Measurements from ENCODE around the gene IFT52.
A peak's percentile ranks its signal among the peaks of the same experiment; 100 is the strongest.
"Not testable (repeated sequence)": the region's sequence is repeated elsewhere in the genome, so short reads cannot be mapped to it uniquely, and the experiment has no call there.

IFT52 gene

DNA sequence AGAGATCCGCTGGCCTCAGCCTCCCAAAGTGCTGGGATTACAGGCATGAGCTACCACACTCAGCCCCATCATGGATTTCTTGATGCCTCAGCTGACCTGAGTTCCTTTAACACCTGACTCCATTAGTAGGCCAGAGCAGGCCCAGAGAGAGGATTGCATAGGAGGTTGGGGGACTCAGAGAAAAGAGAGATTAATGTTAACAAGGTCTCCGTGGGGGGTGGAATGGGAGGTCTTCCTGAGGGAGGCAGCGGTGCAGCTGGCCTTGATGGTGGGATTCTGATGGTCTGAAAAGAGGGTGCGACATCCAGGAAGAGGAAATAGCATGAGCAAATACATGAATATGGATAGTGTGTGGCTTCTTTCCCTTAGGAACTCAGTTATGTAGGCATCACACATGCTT is 22.0 kb upstream of the IFT52 start:
- DNase-seq, result no peak

DNA sequence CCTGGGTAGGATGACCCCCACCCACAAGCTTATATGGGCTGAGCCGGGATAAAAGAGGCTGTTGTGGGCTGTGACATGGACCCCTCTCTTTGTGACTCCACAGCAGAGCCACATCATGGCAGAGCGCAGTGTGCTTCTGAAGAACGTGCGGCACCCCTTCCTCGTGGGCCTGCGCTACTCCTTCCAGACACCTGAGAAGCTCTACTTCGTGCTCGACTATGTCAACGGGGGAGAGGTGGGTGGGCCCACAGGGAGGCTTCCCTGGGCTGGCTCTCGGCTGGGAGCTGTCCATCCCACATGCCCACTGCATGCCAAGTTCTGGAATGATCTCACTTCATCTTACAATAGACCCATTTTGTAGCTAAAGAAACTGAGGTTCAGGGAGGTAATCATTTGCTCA is 21.5 kb upstream of the IFT52 start:
- DNase-seq, result no peak

DNA sequence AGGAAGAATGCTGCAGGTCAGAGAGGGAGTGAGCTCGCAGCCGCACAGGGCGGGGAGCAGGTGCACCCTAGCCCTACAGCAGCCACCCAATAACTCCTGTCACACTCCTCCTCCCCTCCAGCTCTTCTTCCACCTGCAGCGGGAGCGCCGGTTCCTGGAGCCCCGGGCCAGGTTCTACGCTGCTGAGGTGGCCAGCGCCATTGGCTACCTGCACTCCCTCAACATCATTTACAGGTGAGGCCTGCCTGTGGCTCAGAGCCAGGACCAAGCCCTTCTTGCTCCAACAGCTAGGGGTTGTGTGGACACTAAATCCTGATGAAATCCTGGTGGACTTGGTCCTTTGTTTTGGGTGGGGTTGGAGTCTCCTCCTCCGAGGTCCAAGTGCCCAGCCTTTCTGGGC is 20.2 kb upstream of the IFT52 start:
- no peak for DNase-seq

DNA sequence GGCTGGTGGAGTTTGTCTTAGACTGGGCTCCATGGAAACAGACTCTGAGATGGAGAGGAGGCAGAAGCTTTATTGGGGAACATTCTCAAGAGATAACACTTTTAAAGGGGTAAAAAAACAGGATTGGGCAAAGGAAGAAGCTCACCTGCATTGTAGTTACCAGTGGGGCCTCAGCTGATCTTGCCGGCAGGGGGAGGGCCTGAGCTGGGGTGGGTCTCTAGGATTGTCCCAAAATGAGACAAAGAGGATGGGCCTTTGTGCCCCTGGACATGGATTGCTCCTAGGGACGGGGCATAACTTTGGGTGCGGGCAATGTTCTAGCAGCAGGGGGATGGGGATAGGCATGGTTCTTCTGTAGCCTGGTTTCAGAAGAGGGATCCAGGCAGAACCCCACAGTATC is 19.4 kb upstream of the IFT52 start:
- DNase-seq, result no peak

DNA sequence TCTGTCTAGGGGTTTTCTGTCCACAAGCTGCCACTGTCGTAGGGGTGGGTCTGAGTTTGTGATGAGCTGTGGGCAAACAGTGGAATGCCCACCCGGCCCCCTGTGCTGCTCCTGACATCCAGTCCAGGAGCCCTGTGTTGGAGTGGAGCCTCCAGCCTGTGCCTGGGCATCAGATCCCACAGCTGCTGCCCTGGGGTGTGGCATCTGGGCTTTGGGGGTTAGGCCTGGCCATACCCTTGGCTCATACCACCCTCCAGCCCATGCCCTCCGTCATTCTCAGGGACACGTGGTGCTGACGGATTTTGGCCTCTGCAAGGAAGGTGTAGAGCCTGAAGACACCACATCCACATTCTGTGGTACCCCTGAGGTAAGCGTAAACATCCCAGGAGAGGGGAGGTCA is 19.0 kb upstream of the IFT52 start:
- no peak for DNase-seq

DNA sequence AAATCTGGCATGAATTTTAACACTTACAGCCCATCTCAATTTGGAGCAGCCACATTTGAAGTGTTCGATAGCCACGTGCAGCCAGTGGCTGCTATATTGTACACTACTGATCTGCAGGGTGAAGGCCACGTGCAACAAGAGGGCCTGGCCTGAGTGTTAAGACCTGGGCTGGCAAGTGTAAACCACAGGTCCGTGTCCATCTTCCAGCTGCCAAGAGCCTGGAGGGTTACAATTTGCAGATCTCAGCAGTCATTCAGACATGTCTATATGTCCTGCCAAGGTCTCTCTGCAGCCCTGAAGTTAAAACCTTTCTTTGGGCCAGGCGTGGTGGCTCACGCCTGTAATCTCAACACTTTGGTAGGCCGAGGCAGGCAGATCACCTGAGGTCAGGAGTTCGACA is 17.8 kb upstream of the IFT52 start:
- DNase-seq, result no peak

DNA sequence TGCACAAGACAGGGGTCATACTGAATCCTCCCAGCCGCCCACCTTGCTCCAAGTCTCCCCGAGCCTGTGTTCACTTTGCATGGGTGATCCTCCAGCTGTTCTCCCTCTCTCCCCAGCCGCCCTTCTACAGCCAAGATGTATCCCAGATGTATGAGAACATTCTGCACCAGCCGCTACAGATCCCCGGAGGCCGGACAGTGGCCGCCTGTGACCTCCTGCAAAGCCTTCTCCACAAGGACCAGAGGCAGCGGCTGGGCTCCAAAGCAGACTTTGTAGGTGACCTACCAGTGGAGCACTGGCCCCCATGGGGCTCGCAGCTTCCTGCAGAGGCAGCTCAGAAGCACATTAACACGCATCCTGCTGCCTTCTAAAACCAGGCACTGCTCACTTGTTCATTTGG is 14.6 kb upstream of the IFT52 start:
- no peak for DNase-seq

DNA sequence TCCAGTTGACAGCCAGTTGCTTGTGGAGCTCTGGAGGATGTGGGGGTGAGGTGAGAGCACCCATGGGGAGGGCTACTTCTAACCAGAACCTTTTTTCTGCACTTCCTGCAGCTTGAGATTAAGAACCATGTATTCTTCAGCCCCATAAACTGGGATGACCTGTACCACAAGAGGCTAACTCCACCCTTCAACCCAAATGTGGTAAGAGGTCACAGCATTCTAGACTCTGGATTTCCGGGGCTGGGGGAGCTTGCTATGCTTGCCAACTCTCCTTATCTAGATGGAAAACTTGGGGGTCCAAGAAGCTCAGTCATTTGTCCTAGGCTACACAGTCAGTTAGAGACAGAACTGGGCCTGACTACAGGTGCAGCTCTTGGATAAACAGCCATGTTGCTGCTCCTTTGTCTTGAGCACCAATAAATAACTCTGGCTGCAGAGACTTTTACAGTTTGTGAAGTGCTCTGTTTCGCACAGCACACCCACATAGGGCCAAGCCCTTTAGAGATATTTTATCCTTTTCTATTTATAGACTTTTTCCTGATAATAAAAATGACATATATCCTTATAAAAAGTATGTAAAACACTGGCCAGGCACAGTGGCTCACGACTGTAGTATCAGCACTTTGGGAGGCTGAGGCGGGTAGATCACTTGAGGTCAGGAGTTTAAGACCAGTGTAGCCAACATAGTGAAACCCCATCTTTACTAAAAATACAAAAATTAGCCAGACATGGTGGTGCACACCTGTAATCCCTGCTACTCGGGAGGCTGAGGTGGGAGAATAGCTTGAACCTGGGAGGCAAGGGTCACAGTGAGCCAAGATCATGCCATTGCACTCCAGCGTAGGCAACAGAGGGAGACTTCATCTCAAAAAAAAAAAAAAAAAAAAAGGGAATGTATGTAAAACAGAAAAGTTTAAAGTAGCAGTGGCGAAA is 10.6 kb upstream of the IFT52 start:
- no peak for DNase-seq

DNA sequence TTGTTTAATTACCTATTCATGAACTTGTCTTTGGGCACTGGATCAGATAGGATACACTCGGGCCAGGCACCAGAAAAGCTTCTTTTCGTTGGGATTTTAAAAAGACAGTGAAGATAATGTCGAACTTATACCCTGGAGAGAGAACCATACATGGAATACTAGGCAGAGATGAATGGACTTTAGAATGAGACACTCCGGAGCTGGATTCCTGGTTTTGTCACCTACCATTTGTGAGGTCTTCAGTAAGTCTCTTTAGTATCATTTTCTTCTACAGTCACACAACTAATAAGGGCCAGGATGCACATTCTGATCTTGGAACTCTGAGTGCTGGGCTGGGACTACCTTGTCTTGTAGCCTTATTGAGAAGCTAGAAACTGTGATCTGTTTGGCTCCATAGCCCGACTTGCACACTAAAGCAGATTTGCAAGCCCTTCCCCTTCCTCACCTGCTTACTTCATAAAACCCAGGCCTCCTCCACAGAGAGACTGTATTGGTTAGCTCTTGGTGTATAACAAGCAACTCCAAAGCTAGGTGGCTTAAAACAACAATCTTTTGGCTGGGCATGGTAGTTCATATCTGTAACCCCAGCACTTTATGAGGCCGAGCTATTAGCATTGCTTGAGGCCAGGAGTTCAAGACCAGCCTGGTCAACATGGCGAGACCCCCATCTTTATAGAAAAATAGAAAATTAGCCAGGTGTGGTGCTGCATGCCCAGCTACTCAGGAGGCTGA is 7.4 kb upstream of the IFT52 start:
- DNase-seq, result no peak

DNA sequence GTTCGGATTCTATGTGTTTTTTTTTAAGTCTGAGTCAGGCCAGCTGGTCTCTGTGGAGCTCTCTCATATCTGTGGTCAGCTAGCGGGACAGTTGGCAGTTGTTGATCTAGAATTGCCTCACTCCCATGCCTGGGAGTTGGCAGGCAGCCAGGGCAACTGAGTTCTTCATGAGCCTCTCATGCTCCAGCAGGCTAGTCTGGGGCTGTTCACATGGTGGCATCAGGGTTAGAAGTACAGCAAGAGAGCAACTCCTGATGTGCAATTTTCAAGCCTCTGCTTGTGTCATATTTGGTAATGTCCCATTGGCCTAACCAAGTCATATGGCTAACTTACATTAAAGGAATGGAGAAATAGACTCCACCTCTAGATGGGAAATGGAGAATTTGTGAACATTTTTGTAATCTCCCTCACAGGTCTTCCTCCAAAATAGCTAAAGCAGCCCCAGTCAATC is 6.7 kb upstream of the IFT52 start:
- DNase-seq, result peak; percentile 33 to 46 (median 46)

DNA sequence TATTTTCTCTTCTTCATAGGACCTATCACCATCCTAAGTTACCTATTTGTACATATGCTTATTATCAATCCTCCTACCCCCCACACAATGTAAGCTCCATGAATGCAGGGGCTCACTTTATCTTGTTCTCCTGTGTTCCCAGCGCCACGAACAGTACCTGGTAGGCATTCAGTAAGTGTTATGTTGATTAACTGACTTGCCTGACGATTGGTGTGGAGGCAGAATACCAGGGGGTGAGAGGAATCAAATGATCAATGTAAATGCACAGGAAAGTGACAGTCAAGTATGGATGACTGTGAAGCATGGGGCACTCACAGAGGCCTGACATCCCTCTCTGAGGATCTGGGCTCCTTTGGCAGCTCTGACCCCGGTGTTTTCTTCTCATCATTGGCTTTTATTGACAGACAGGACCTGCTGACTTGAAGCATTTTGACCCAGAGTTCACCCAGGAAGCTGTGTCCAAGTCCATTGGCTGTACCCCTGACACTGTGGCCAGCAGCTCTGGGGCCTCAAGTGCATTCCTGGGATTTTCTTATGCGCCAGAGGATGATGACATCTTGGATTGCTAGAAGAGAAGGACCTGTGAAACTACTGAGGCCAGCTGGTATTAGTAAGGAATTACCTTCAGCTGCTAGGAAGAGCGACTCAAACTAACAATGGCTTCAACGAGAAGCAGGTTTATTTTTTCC is 6.1 kb upstream of the IFT52 start:
- DNase-seq, result no peak

DNA sequence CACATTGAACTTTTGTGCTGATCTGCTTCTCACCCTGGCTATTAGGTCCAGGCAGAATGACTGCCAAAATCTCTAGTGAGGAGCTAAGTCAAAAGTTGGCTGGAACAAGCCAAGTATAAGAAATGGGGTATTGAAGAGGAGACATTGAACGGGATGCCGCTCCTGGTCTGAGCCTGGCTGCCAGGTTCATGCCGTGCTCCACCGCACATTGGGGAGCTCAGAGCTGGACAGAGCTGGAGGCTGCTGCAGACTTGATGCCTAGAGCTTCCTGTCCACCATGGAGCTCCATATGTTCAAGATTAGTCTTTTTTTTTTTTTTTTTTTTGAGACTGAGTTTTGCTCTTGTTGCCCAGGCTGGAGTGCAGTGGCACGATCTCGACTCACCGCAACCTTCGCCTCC is 4.1 kb upstream of the IFT52 start:
- DNase-seq, result no peak

DNA sequence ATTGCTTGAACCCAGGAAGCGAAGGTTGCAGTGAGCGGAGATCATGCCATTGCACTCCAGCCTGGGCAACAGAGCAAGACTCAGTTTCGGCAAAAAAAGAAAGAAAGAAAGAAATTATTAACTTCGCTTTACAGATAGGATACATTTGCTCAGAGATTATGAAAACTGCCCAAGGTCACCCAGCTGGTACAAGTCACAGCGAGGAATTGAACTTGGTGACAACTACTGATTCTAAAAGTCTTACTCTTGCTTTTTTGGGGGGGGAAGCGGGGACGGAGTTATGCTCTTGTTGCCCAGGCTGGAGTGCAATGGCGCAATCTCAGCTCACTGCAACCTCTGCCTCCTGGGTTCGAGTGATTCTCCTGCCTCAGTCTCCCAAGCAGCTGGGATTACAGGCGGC is 2.2 kb upstream of the IFT52 start:
- DNase-seq, result not testable (repeated sequence)

DNA sequence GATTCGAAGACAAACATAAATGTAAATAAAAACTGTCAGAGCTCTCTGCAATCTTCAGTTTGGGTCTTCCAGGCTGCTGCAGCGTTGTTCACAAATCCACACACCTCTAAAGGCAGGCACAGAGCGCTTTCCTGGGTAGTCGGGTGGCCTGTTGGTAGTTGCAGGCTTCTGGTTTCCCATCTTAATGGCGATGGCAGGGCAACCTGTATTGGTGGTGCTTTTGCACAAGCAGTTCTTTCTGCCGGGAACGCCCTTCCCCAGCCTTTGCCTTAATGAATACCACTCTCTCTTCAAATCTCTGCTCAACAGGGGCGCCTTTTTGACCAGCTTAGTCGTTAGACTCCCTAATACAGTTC is 723 bp upstream of the IFT52 start:
- DNase-seq, result no peak

DNA sequence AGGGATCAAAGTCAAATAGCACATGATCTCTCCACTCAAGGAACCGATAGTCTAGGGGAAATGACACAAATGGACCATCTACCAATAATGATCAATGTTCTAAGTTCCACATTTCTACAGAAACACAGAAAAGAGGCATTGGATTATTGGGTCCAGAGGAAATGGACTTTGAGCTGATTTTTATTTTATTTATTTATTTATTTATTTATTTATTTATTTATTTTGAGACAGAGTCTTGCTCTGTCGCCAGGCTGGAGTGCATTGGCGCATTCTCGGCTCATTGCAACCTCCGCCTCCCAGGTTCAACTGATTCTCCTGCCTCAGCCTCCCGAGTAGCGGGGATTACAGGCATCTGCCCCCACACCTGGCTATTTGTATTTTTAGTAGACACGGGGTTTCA is 11.2 kb downstream of the IFT52 start:
- DNase-seq, result not testable (repeated sequence)

DNA sequence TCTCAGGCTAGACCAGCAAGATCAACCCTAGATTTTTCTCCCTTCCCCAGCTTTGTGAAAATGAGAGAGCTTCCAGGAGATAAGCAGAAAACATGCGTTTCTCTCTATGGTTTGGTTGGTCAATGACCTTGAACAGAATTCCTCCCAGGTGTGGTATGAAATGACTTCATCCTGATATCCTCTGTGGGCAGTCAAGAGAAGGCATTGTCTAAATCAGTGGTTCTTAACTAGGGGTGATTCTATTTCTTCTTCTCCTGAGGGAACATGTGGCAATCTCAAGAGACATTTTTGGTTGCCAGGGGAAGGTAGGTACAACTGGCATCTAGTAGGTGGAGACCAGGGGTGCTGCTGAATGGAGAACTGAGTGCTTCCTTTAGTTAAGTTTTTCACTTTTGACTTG is 12.4 kb downstream of the IFT52 start:
- DNase-seq, result no peak

DNA sequence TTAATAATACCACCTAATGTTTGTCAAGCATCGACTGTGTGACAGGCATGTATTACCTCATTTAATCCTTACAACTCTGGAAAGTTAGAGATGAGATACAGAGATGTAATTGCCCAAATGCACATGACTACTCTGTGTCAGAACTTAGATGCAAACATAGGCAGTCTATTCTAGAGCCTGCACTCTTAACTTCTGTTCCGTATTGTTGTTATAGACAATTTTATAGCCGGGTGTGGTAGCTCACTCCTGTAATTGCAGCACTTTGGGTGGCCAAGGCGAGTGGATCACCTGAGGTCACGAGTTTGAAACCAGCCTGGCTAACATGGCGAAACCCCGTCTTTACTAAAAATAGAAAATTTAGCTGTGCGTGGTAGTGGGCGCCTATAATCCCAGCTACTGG is 15.0 kb downstream of the IFT52 start:
- DNase-seq, result no peak

DNA sequence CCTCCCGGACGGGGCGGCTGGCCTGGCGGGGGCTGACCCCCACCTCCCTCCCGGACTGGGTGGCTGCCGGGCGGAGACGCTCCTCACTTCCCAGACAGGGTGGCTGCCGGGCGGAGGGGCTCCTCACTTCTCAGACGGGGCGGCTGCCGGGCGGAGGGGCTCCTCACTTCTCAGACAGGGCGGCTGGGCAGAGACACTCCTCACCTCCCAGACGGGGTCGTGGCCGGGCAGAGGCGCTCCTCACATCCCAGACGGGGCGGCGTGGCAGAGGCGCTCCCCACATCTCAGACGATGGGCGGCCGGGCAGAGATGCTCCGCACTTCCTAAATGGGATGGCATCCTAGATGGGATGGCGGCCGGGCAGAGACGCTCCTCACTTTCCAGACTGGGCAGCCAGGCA is 16.5 kb downstream of the IFT52 start:
- not testable (repeated sequence) for DNase-seq

DNA sequence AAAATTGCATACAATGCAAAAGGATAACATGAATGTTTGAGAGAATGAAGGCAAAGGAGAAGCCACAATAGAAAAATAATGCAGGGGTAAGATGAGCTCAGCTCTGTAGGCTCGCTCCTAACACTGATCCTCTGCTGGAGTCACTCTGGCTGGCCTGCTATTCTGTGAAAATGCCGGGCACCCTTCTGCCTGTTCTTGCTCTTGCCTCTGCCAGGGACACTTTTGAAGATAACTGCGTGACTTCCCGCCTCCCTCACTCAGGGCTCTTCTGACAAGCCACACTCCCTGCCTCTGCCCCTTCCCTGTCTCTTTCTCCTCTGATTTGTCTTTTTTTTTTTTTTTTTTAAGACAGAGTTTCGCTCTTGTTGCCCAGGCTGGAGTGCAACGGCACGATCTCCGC is 40.9 kb downstream of the IFT52 start:
- no peak for DNase-seq

DNA sequence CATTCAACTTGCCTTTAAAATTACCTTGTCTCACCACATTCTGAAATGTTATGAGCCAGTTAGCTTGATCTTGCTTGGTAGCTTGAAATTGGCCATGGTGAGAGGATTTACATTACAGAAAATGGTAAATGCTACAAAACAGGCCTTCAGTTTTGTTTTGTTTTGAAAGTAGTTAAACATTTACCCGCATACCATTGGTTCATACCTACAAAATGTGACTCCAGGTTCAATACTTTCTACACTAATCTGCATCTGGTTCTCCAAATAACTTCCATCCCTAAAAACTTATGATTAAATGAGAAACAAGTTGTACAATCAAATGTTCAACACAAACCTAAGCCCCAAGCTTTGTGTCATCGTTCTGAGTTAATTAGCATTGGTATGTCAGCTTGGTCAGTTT is 45.7 kb downstream of the IFT52 start:
- DNase-seq, result no peak

DNA sequence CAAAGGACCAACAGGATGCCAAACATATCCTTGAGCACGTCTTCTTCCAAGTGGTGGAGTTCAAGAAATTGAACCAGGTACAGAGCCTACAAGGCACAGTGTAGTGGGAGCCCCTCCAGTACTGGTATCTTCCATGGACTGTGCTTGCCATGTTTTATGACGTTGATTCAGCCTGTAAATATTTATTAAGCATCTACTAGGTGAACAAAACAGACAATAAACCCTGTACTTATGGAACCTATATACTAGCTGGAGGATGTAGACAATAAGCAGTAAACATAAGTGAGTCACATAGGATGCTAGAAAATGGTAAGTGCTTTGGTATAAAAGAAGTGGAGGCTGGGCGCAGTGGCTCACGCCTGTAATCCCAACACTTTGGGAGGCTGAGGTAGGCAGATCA is 51.8 kb downstream of the IFT52 start:
- DNase-seq, result no peak

DNA sequence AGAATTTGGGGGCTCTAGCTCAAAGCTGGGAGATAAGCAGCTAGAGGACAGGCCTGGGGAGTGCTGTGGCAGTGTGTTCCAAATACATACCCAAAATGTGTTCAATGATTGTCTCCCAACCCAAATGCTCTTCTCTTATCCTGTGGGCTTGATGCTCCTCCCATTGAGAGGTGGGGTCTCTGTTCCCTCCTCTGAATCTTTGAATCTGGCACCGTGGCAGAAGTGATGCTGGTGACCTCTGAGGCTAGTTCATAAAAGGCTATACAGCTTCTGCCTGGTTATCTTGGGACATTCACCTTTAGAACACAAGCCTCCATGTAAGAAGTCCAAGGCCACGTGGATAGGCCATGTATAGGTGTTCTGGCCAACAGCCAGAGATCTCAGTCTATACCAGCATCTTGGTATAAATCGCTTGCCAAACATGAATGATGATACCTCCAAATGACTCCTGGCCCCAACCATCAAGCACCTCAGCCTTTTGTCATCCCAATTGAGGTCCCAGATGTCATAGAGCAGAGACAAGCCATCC is 60.3 kb downstream of the IFT52 start:
- no peak for DNase-seq

DNA sequence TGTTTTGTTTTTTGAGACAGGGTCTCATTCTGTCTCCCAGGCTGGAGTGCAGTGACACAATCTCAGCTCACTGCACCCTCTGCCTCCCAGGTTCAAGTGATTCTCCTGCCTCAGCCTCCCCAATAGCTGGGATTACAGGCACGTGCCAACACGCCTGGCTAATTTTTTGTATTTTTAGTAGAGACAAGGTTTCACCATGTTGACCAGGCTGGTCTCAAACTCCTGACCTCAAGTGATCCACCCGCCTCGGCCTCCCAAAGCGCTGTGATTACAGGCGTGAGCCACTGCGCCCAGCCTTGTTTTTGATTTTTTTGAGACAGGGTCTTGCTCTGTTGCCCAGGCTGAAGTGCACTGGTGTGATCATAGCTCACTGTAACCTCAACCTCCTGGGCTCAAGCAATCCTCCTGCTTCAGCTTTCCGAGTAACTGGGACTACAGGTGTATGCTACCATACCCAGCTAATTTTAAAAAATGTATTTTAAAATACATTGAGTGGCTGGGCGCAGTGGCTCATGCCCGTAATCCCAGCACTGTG is 61.0 kb downstream of the IFT52 start:
- DNase-seq, result not testable (repeated sequence)
